H1 (cell line): ENCODE measurements around the gene SLIT3. TPM values are rescaled to one million over a fixed set of nuclear protein-coding genes. Genes with fewer than 3 reads are reported as not detected.

ENCODE experiments used
- CTCF ChIA-PET: fragments of 300-600 bp; sonication (Branson Sonifier 250); formaldehyde crosslinking; loops from one replicate; lab custom pipeline; 2021; ENCODE audit not compliant: partially characterized antibody; lab: Charles Lee
- POLR2A ChIA-PET: fragments of 300-600 bp; sonication (Branson Sonifier 250); formaldehyde crosslinking; loops from one replicate; lab custom pipeline; 2021; ENCODE audit warnings: inconsistent platforms; ENCODE audit not compliant: partially characterized antibody; lab: Charles Lee
- DNase-seq, 2 experiments: peaks; one replicate each; pipeline versions ENCODE4 v3.0.0 to v3.0.0-alpha.2; 2010 to 2022; ENCODE audit warnings: low spot score in 2 of 2, low read depth in 1 of 2, mixed read lengths in 1 of 2
- FAIRE-seq: peaks from 2 replicates; lab custom pipeline; 2011; peaks lifted over from hg19 to GRCh38; lab: Jason Lieb, UNC
- H2AFZ ChIP-seq: 2 replicates; pipeline ENCODE4 v1.8.1; 2012; ENCODE audit warnings: low read length, inconsistent platforms
- H2AK5ac ChIP-seq: 2 replicates; pipeline ENCODE4 v1.6.1; 2013; ENCODE audit warnings: low read depth, low read length
- H2BK120ac ChIP-seq: replicated peaks from 2 replicates; pipeline ENCODE3; 2013; ENCODE audit warnings: low read depth, low read length, inconsistent platforms
- H2BK12ac ChIP-seq: 2 replicates; pipeline ENCODE4 v1.6.1; 2013; ENCODE audit warnings: low read depth, low read length
- H2BK15ac ChIP-seq: 2 replicates; pipeline ENCODE4 v1.6.1; 2013; ENCODE audit warnings: low read length
- H2BK20ac ChIP-seq: 2 replicates; pipeline ENCODE4 v1.6.1; 2013; ENCODE audit warnings: low read length
- H2BK5ac ChIP-seq: 2 replicates; pipeline ENCODE4 v1.6.1; 2013; ENCODE audit warnings: low read depth, low read length
- H3K14ac ChIP-seq: 2 replicates; pipeline ENCODE4 v1.6.1; 2013; ENCODE audit warnings: inconsistent platforms; ENCODE audit not compliant: insufficient read length
- H3K18ac ChIP-seq: 2 replicates; pipeline ENCODE4 v1.6.1; 2013; ENCODE audit warnings: low read length; ENCODE audit errors: extremely low read depth
- H3K23ac ChIP-seq: 2 replicates; pipeline ENCODE4 v1.6.1; 2013; ENCODE audit warnings: inconsistent platforms; ENCODE audit not compliant: insufficient read length
- H3K23me2 ChIP-seq: 2 replicates; pipeline ENCODE4 v1.6.1; 2013; ENCODE audit warnings: low read depth, low read length
- H3K27ac ChIP-seq: 2 replicates; pipeline ENCODE4 v1.6.1; 2011; ENCODE audit warnings: low read depth, low read length, inconsistent platforms
- H3K27me3 ChIP-seq, 4 experiments: replicated peaks in 1 of 4; 1 replicate in 1 of 4; 2 replicates in 3 of 4; pipeline versions ENCODE4 v1.6.1 to v1.8.1; 2011 to 2013; ENCODE audit warnings: low read length in 3 of 4, mild to moderate bottlenecking in 3 of 4, inconsistent platforms in 2 of 4, mixed read lengths in 2 of 4, moderate library complexity in 1 of 4; ENCODE audit not compliant: control insufficient read depth in 3 of 4, insufficient read depth in 3 of 4; ENCODE audit errors: extremely low read depth in 1 of 4
- H3K36me3 ChIP-seq, 4 experiments: 2 replicates each; pipeline versions ENCODE4 v1.6.1 to v1.8.1; 2011 to 2013; ENCODE audit warnings: mild to moderate bottlenecking in 4 of 4, low read length in 3 of 4, moderate library complexity in 2 of 4, control low read depth in 1 of 4, inconsistent platforms in 1 of 4; ENCODE audit not compliant: insufficient read depth in 4 of 4, control insufficient read depth in 2 of 4
- H3K4ac ChIP-seq: replicated peaks from 2 replicates; pipeline ENCODE3; 2013; ENCODE audit warnings: low read length, low read depth, mixed read lengths, inconsistent platforms; ENCODE audit not compliant: insufficient read length
- H3K4me1 ChIP-seq, 4 experiments: replicated peaks in 1 of 4; 1 replicate in 1 of 4; 2 replicates in 3 of 4; pipeline versions ENCODE4 v1.6.1 to v1.8.1; 2011 to 2013; ENCODE audit warnings: low read length in 3 of 4, inconsistent platforms in 2 of 4, mixed read lengths in 1 of 4; ENCODE audit not compliant: insufficient read depth in 4 of 4, control insufficient read depth in 3 of 4
- H3K4me2 ChIP-seq, 2 experiments: 2 replicates each; pipeline versions ENCODE4 v1.6.1 to v1.8.1; 2011 to 2013; ENCODE audit warnings: low read depth in 2 of 2, low read length in 2 of 2, control low read depth in 1 of 2, inconsistent platforms in 1 of 2, mild to moderate bottlenecking in 1 of 2; ENCODE audit not compliant: insufficient read depth in 1 of 2
- H3K4me3 ChIP-seq, 4 experiments: fragments of 200-600, 300-600 bp in 1 of 4; sonication (generic), shearing (Covaris generic), sonication (Bioruptor Twin) in 1 of 4; 2 replicates each; pipeline versions ENCODE4 v1.5.1 to v1.8.1; 2011 to 2016; ENCODE audit warnings: low read length in 4 of 4, low read depth in 3 of 4, control low read depth in 2 of 4, inconsistent platforms in 2 of 4, mild to moderate bottlenecking in 2 of 4, mixed read lengths in 1 of 4, moderate library complexity in 1 of 4; ENCODE audit not compliant: insufficient read depth in 2 of 4; ENCODE audit errors: extremely low read depth in 1 of 4
- H3K56ac ChIP-seq: replicated peaks from 2 replicates; pipeline ENCODE3; 2013; ENCODE audit warnings: low read depth, mild to moderate bottlenecking, mixed read lengths, low read length, inconsistent platforms; ENCODE audit not compliant: insufficient read length
- H3K79me1 ChIP-seq: 2 replicates; pipeline ENCODE4 v1.6.1; 2013; ENCODE audit warnings: low read depth, low read length, control low read depth
- H3K79me2 ChIP-seq, 2 experiments: 2 replicates each; pipeline versions ENCODE4 v1.6.1 to v1.8.1; 2012 to 2013; ENCODE audit warnings: low read length in 2 of 2, mild to moderate bottlenecking in 2 of 2, inconsistent platforms in 1 of 2; ENCODE audit not compliant: insufficient read depth in 2 of 2, control insufficient read depth in 1 of 2
- H3K9ac ChIP-seq, 4 experiments: replicated peaks in 1 of 4; 1 replicate in 1 of 4; 2 replicates in 3 of 4; pipeline versions ENCODE4 v1.6.1 to v1.8.1; 2011 to 2013; ENCODE audit warnings: low read depth in 3 of 4, low read length in 3 of 4, control low read depth in 2 of 4, mild to moderate bottlenecking in 2 of 4, moderate library complexity in 2 of 4, inconsistent platforms in 1 of 4; ENCODE audit errors: extremely low read depth in 1 of 4
- H3K9me3 ChIP-seq, 2 experiments: 2 replicates each; pipeline versions ENCODE4 v1.6.1 to v1.8.1; 2012 to 2013; ENCODE audit warnings: mild to moderate bottlenecking in 2 of 2, moderate library complexity in 2 of 2, control low read depth in 1 of 2, inconsistent platforms in 1 of 2, low read depth in 1 of 2, low read length in 1 of 2, mixed read lengths in 1 of 2; ENCODE audit not compliant: insufficient read depth in 2 of 2
- H4K20me1 ChIP-seq, 2 experiments: replicated peaks in 1 of 2; 2 replicates each; pipeline versions ENCODE3 to v1.8.1; 2011 to 2013; ENCODE audit warnings: inconsistent platforms in 2 of 2, low read length in 2 of 2, mild to moderate bottlenecking in 1 of 2; ENCODE audit not compliant: insufficient read depth in 2 of 2, control insufficient read depth in 1 of 2
- H4K5ac ChIP-seq: 2 replicates; pipeline ENCODE4 v1.6.1; 2013; ENCODE audit warnings: low read length, low read depth, mixed read lengths, inconsistent platforms; ENCODE audit not compliant: insufficient read length
- H4K8ac ChIP-seq: 2 replicates; pipeline ENCODE4 v1.8.0; 2013; ENCODE audit warnings: mild to moderate bottlenecking, moderate library complexity, low read length, inconsistent platforms; ENCODE audit not compliant: insufficient read depth; ENCODE audit errors: extremely low read depth
- H4K91ac ChIP-seq: replicated peaks from 2 replicates; pipeline ENCODE3; 2013; ENCODE audit warnings: low read length, mixed read lengths, inconsistent platforms; ENCODE audit not compliant: insufficient read length
- TAF1 ChIP-seq: IDR thresholded peaks from 2 replicates; pipeline ENCODE4 v1.6.1; 2011; ENCODE audit warnings: mild to moderate bottlenecking, low read depth, low read length
- WGBS, 2 experiments: shearing (Covaris generic) in 1 of 2; methylation state at CpG; one replicate each; pipeline versions ENCODE4 v1.1.6 to v1.1.7; 2013 to 2015; ENCODE audit warnings: low lambda C conversion rate in 2 of 2, mixed read lengths in 2 of 2, inconsistent platforms in 1 of 2, low coverage in 1 of 2, missing lambda C conversion rate in 1 of 2; ENCODE audit not compliant: insufficient replicate concordance in 2 of 2, insufficient coverage in 1 of 2, insufficient read length in 1 of 2; ENCODE audit errors: extremely low coverage in 1 of 2, missing lambda C conversion rate in 1 of 2; 5-methylcytosine and 5-hydroxymethylcytosine counted together
- polyA plus RNA-seq, 7 experiments: library from polyadenylated mRNA; depleted of rRNA in 3 of 7; stranded (reverse) in 5 of 7; unstranded in 2 of 7; fragments of >200 nt in 5 of 7; fragments of 200-250 nt in 2 of 7; gene quantifications; 1 replicate in 5 of 7; 2 replicates in 1 of 7; 4 replicates in 1 of 7; pipeline versions ENCODE4 v1.2.1 to v1.2.3, GENCODE V29; 2011 to 2013; ENCODE audit warnings: missing spikeins in 2 of 7, mixed read lengths in 2 of 7
- total RNA-seq: library from RNA; stranded (reverse); fragmentation: NEBNext Ultra II Directional; extraction: Animal tissue kit (Norgen Biotek cat#: 25700); gene quantifications from 2 replicates; pipeline ENCODE4 v1.2.1, GENCODE V29; 2021

The SLIT3 gene
- total and polyA plus RNA-seq, 2 of the 8 experiments (the other 6 are each of a cell fraction or from before 2014, with no cell fraction given) = 1.1 to 1.2 TPM

GRCh38 chr5:168843277-168844015 lies 457.5 kb downstream of the SLIT3 start:
- Histone ChIP-seq H2BK120ac (no peak overlapping the region), H3K23ac (no peak overlapping the region), H4K8ac (no peak overlapping the region), H2AK5ac (no peak overlapping the region), H2AFZ (no peak overlapping the region), H3K27me3 (peaks cover 0 to 10% (median 3%) of the 10 kb centered on the region in 4 experiments; a peak in 3 of 7 replicates), H2BK15ac (no peak overlapping the region), H2BK20ac (no peak overlapping the region), H4K91ac (no peak overlapping the region), H3K23me2 (no peaks in the 10 kb centered on the region), H3K4ac (no peak overlapping the region), H3K27ac (no peak overlapping the region), H4K20me1 (no peaks in the 10 kb centered on the region), H3K9ac (no peak overlapping the region), H3K79me1 (no peaks in the 10 kb centered on the region), H3K4me1 (peaks cover 0 to 2% (median 0%) of the 10 kb centered on the region in 4 experiments; a peak in 1 of 7 replicates), H3K36me3 (no peaks in the 10 kb centered on the region), H3K79me2 (no peaks in the 10 kb centered on the region), H2BK5ac (no peak overlapping the region), H3K56ac (no peak overlapping the region), H3K4me3 (no peak overlapping the region), H2BK12ac (no peak overlapping the region), H4K5ac (no peak overlapping the region), H3K4me2 (no peak overlapping the region), H3K9me3 (no peaks in the 10 kb centered on the region), H3K14ac (no peak overlapping the region), H3K18ac (no peak overlapping the region)
- no peak for FAIRE-seq
- POLR2A ChIA-PET = interaction anchor here (1.0 kb wide), 1 partner anchor 13 kb away, joined by 3 read pairs; no protein-coding TSS in a partner anchor
- no peak for DNase-seq
- WGBS, 2 experiments = 89% methylated on average over 6 of the region's 7 CpGs; no CpG with 5 or more reads in 1 of the 2 experiments
- TF ChIP-seq TAF1 = no peak
- CTCF ChIA-PET = no interaction called here
